HG02973 (cell line): ENCODE data around the gene INTS14.
A peak's percentile ranks its signal among the peaks of the same experiment; 100 is the strongest.
"Not testable (repeated sequence)": the region's sequence is repeated elsewhere in the genome, so short reads cannot be mapped to it uniquely, and the experiment has no call there.

Experiments
- ATAC-seq: cut with Tn5 transposase; IDR thresholded peaks from one replicate; pipeline ENCODE4 v1.9.1; 2021; ENCODE audit warnings: moderate library complexity; ENCODE audit not compliant: unreplicated experiment

The INTS14 gene

GRCh38 chr15:65632780-65633375 is 21.9 kb upstream of the INTS14 start:
- ATAC-seq = no peak

DNA sequence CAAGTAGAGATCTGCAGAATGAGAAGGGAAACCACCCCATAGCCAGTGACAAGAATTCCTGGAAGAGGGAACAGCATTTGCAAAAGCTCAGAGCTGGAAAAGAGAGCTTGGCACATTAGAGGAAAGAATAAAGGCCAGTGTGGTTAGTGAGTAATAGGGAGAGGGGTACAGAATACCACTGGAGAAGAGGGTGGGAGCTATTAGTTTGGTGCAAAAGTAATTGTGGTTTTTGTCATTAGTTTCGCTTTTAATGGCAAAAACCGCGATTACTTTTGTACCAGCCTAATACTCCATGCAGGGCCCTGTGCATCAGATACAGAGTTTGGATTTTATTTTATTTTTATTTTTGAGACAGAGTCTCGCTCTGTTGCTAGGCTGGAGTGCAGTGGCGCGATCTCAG is 20.6 kb upstream of the INTS14 start:
- no peak for ATAC-seq

GRCh38 chr15:65630760-65631159 is 19.8 kb upstream of the INTS14 start:
- ATAC-seq = peak; percentile 46

DNA sequence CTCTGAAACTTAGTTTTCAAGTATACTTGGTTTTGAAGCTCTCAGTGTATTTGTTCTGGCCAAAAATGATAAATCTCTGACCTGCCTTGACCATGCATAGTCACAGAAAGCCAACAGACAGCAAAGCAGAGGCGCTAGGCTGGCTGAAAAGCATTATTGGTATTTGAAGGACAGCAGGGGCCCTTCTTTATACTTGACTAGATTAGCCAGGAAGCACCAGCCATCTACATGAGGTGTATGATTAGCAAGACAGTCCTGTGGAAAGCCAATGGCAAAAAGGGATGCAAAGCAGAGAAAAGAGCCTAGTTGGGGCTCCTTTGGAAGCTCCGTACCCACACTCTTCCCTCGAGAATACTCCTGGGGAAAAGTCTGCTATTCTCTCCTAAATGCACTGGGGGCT is 18.6 kb upstream of the INTS14 start:
- ATAC-seq = no peak

GRCh38 chr15:65626856-65627255 is 15.9 kb upstream of the INTS14 start:
- ATAC-seq = no peak

GRCh38 chr15:65623103-65623502 is 12.2 kb upstream of the INTS14 start:
- no peak for ATAC-seq

- ATAC-seq = no peak
Observed at GRCh38 chr15:65621638-65622037, 10.7 kb upstream of the INTS14 start, which contains the start of gene SLC24A1. Gene SLC24A1, plus strand, starts transcription at chr15:65621938. Its CDS starts 2,143 bp downstream, at chr15:65624081.

- ATAC-seq = no peak
Observed at GRCh38 chr15:65620833-65621232, 9.9 kb upstream of the INTS14 start.

DNA sequence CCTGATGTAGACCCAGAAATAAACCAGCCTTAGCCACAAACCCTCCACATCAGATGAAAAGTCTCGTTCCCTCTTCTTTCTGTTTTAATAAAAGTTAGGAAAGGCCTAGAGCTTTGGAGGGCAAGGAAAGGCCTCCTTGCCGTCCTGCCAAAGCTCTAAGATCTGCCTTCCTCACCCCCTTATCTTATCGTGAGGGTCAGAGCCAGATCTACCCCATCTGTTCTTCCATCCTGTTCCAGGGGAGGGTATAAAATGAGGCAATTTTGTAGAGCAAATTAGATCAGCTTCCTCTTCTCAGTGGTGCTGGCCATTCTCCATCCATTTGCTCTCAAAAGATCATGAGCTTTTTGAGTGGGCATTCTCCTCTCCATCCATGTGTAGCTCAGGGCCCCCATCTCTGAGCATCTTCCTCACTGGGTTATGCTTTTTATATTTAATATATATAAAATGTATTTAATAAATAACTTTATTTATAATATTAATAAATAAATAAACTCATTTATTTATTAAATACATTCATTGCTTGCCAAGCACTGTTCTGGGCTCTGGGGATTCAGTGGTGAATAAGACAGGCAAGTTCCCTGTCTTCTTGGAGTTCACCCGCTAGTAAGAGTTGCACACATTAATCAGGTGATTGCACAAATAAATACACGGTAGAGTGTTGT is 8.8 kb upstream of the INTS14 start:
- no peak for ATAC-seq

DNA sequence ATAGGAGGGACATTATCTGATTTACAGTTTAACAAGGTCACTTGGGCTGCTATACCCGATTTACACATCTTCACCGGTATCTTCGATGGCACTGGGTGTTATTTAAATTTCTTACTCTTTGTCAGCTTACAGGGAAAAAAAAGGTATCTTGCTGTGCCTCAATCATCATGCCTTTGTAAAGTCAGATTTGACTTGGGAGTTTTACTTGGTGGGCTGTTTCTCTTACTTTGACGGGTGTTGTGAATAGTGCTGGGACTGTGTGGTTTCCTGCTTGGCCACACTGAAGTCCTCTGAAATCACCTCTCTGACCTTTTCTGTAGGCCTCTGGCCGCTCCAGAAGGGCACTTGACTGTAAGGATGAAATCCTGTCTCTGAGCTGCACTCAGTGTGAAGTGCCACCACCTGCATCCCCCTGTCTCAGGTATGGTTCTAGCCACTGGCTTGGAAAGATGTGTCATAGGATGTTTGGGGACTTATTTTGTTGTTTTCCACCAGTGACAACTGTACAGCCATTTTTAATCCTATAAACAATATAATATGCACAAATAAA is 7.7 kb upstream of the INTS14 start:
- ATAC-seq = no peak

GRCh38 chr15:65615887-65616286 is 5.0 kb upstream of the INTS14 start:
- ATAC-seq = not testable (repeated sequence)

DNA sequence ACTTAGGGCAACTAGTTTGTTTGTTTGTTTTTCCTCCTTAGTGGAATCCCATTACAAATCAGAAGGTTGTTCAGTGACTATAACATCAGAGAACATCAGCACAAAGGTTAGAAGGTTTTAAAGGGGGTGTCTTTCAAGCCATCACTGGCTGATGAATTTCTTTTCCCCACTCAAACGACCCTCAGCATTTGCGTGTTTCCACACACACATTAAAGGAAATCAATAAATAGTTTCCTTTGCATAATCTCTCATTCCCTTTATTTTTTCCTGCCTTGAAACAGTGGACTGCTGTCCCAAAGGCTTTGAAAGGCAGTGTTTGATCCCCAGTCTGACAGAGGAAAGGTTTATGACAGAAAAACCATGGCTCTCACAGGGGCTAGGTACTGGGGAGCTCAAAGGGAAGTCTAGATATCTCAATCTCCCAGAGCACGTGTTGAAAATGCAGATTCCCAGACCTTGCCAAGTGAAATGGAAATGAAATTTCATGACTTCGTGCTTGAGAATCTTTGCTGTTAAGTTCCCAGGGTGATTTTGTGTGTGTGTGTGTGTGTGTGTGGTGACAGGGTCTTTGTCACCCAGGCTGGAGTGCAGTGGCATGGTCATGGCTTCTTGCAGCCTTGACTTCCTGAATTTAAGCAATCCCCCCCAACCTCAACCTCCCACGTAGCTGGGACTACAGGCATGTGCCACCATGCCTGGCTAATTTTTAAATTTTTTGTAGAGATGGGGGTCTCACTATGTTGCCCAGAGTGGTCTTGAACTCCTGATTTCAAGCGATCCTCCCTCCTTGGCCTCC is 2.2 kb upstream of the INTS14 start:
- no peak for ATAC-seq

GRCh38 chr15:65612616-65612946 is 1.6 kb upstream of the INTS14 start:
- no peak for ATAC-seq

DNA sequence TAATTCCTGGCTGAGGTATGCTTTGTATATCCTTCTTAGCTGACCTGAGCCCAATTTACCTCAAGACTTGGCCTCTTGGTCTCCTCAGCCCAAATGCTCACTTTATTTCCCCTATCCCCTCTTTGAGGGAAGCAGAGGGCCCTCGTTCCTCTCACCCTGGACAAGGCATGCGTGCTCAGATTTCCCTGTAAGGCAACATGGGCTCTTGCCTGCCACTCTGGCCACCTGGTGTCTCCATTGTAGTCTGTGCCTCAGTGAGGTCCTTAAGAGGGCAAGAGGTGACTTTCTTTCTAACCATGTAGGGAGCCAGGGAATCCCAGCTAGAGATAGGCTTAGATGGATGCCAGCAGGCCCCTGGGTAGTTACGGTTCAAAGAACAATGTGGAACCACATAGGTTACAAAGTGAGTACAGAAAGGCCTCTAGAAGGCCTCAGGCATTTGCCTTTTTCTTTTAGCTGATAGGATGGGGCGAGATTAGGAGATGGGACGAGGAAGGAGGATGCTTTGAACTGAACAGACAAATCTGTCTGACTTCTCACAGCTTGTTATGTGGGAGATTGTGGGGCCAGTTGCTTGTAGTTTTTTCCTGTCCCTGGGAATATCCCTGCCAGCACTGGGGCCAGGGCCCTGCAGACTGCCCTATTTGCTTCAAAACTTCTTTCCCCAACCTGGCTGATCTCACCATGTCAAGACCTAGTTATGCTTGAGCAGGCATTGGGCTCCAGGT is 1.1 kb upstream of the INTS14 start:
- no peak for ATAC-seq

DNA sequence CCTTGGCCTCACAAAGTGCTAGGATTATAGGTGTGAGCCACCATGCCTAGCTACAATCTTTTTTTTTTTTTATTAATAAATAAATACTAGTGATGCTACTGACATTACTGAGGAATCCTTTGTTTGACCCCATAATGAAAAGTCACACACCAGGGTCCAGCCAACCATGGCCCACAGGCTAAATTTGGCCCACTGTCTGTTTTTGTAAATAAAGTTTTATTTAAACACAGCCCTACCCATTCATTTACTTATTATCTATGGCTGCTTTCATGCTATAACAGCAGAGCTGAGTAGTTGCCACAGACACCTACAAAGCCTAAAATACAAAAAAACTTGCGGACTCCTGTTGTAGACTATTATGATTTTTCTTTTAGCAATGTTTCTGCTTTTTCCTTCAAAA is 7.4 kb downstream of the INTS14 start:
- no peak for ATAC-seq

- no peak for ATAC-seq
Observed at GRCh38 chr15:65603134-65603533, 7.8 kb downstream of the INTS14 start.

- ATAC-seq = no peak
Observed at GRCh38 chr15:65599677-65600076, 11.3 kb downstream of the INTS14 start.

- no peak for ATAC-seq
Observed at GRCh38 chr15:65598468-65598867, 12.5 kb downstream of the INTS14 start.

- no peak for ATAC-seq
Observed at GRCh38 chr15:65595960-65596359, 15.0 kb downstream of the INTS14 start.

DNA sequence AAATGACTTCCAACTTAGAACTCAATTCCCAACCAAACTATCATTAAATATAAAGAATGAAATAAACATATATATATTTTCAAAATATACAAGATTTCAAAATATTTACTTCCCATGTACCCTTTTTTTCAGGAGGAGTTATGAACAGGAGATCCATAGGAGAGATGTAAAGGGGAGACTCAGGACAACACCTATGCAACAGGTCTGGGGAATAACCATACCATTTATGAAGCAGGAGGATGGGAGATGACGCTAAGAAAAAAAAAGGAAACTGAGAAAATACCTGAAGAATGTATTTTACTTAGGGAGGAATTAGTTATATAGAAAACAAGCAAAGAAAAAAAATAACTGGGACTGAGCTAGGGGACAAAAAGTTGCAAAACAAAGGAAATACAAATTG is 23.8 kb downstream of the INTS14 start:
- ATAC-seq = no peak

DNA sequence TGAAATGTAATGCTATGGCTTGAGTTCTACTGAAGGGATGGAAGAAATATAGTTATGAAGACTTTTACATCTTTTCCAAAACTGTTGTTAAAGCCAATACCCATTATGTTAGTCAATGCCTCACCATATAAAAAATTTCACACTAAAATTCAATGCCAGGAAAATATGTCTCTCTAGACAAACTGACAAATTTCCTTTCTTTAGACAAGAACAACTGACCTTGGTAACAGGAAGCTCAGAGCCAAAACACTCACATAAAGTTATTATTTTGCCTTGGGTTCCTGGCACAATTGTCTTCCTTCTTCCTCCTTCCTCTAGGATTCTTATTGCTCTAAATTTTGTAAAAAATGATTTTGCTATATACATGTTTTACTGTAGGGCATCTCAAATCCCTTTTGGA is 26.7 kb downstream of the INTS14 start:
- ATAC-seq = no peak
